ENCODE measurements around the gene GPBAR1. TPM values are rescaled to one million over a fixed set of nuclear protein-coding genes. Genes with fewer than 3 reads are reported as not detected.
A peak's percentile ranks its signal among the peaks of the same experiment; 100 is the strongest.

GPBAR1 gene
- total RNA-seq, 1 donor from 2014 or later: not detected

GRCh38 chr2:218244204-218244603 is 16.6 kb upstream of the GPBAR1 start:
- no peak for DNase-seq (ENCODE audit: low read depth in 2 of 2)

- no peak for DNase-seq (ENCODE audit: low read depth in 2 of 2)
These were observed 16.1 kb upstream of the GPBAR1 start for GRCh38 chr2:218244665-218245064.

- no peak for DNase-seq (ENCODE audit: low read depth in 2 of 2)
These were observed 15.6 kb upstream of the GPBAR1 start for GRCh38 chr2:218245214-218245613.

GRCh38 chr2:218249691-218250090 is 11.1 kb upstream of the GPBAR1 start:
- no peak for DNase-seq (ENCODE audit: low read depth in 2 of 2)

- DNase-seq (ENCODE audit: low read depth in 2 of 2): no peak
These were observed 8.1 kb upstream of the GPBAR1 start for GRCh38 chr2:218252509-218253231.

GRCh38 chr2:218253232-218253625 is 7.6 kb upstream of the GPBAR1 start:
- no peak for DNase-seq (ENCODE audit: low read depth in 2 of 2)

- DNase-seq (ENCODE audit: low read depth in 2 of 2): no peak
These were observed 5.4 kb upstream of the GPBAR1 start for GRCh38 chr2:218255446-218255845.

GRCh38 chr2:218256612-218257350 is 4.0 kb upstream of the GPBAR1 start:
- no peak for DNase-seq (ENCODE audit: low read depth in 2 of 2)

- peak in 1 of 2 donors; percentile 23 for DNase-seq (ENCODE audit: low read depth in 2 of 2)
These were observed 3.3 kb upstream of the GPBAR1 start for GRCh38 chr2:218257390-218257981.

- peak in 1 of 2 donors; percentile 53 for DNase-seq (ENCODE audit: low read depth in 2 of 2)
These were observed 1.5 kb upstream of the GPBAR1 start for GRCh38 chr2:218259099-218259961.

GRCh38 chr2:218260166-218260565 is 649 bp upstream of the GPBAR1 start:
- no peak for DNase-seq (ENCODE audit: low read depth in 2 of 2)

- no peak for DNase-seq (ENCODE audit: low read depth in 2 of 2)
These were observed 815 bp downstream of the GPBAR1 start for GRCh38 chr2:218261423-218262236.

- no peak for DNase-seq (ENCODE audit: low read depth in 2 of 2)
These were observed 1.4 kb downstream of the GPBAR1 start for GRCh38 chr2:218262237-218262600.

GRCh38 chr2:218262631-218263586 is 2.1 kb downstream of the GPBAR1 start:
- no peak for DNase-seq (ENCODE audit: low read depth in 2 of 2)

- DNase-seq (ENCODE audit: low read depth in 2 of 2): no peak
These were observed 3.2 kb downstream of the GPBAR1 start for GRCh38 chr2:218263817-218264641.

- DNase-seq (ENCODE audit: low read depth in 2 of 2): no peak
These were observed 4.2 kb downstream of the GPBAR1 start for GRCh38 chr2:218264773-218265561.

- DNase-seq (ENCODE audit: low read depth in 2 of 2): no peak
These were observed 4.8 kb downstream of the GPBAR1 start for GRCh38 chr2:218265626-218266025.

Data from dermis microvascular lymphatic vessel endothelial cell (primary cell).